Mesothelial cell of epicardium (in vitro differentiated cells): ENCODE results near the gene ZCCHC8. TPM values are rescaled to one million over a fixed set of nuclear protein-coding genes. Genes with fewer than 3 reads are reported as not detected.

Source experiments
- DNase-seq, 2 experiments: peaks; one replicate each; pipeline ENCODE4 v3.0.0; 2021; ENCODE audit warnings: low spot score in 2 of 2; ENCODE audit not compliant: unreplicated experiment in 2 of 2
- H3K27ac Mint-ChIP-seq: 2 replicates; pipeline ENCODE4 v1.8.0; 2021; ENCODE audit warnings: mixed read lengths
- H3K27me3 Mint-ChIP-seq: 2 replicates; pipeline ENCODE4 v1.8.0; 2021; ENCODE audit warnings: low read depth, mixed read lengths
- H3K36me3 Mint-ChIP-seq: 2 replicates; pipeline ENCODE4 v1.8.0; 2021; ENCODE audit warnings: mixed read lengths
- H3K4me1 Mint-ChIP-seq: 2 replicates; pipeline ENCODE4 v1.8.0; 2021; ENCODE audit warnings: mixed read lengths
- H3K4me3 Mint-ChIP-seq: 2 replicates; pipeline ENCODE4 v1.8.0; 2021; ENCODE audit warnings: mild to moderate bottlenecking, moderate library complexity, mixed read lengths
- H3K9me3 Mint-ChIP-seq: 2 replicates; pipeline ENCODE4 v1.8.0; 2021; ENCODE audit warnings: mixed read lengths
- total RNA-seq: library from RNA; stranded (reverse); gene quantifications from 3 replicates; pipeline ENCODE4 v1.2.1, GENCODE V29; 2021
- TF ChIP-seq, protein P1 (sequence below): fragments of 200-600 bp; sonication (generic); IDR thresholded peaks from one replicate; pipeline ENCODE4 v1.5.0; 2021; ENCODE audit warnings: antibody characterized with exemption; ENCODE audit not compliant: unreplicated experiment

Gene ZCCHC8
- total RNA-seq, 1 donor from 2014 or later = 28.6 TPM

DNA sequence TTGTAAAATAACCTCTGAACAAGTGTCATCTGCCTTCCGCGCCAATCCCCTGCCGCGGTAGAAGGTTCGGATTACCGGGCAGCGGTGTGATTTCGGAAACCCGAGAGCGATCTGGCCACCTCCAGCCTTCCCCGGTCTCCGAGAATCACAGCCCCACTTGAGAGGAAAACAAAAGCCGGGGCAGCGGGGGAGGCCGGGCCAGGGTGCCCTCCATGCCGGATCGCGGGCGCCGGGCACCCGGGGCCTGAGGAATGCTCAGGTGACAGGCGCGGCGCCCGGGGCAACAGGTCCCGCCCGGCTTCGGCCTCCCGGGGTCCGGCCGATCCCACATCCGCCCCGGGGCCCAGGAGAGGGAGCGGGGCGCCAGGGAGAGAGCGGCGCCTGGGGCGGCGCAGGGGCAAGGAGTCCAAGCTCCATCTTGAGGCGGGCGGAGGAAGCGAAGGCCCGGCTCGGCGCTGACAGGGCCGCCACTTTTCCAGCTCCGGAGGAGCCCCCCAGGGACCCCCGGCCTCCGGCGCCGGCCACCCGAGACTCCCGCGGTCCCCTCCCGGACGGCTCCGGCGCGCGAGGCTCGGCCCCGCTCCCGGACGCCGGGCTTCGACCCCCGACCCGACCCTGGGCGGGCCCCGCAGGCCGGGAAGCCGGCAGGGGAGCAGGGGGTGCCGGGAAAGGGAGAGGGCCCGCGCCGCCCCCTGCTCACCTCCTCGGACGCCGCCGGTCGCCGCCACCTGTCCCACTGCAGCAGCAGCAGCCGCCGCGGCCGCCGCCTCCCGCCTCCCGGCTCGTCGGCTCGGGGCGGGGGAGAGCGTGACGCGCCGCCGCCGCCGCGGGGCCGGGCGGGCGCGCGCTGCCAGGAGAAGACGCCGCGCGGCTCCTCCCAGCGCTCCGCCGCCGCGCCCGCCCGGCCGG lies 78.7 kb downstream of the ZCCHC8 start, which contains the start of gene CLIP1:
TSS of gene CLIP1 (minus strand) at position 849 of the 909 bp plus-strand sequence. CDS start 42,217 bp downstream, outside the sequence.
- Mint-ChIP-seq H3K9me3 (no peaks in the 10 kb centered on the region), H3K27ac (peak within 1 kb of the TSS; percentile 99), H3K4me3 (peak within 1 kb of the TSS; percentile 93), H3K4me1 (peaks cover 29% of the 10 kb centered on the region), H3K36me3 (no peaks in the 10 kb centered on the region), H3K27me3 (no peaks in the 10 kb centered on the region)
- DNase-seq = peak; percentile 49 to 75
- TF ChIP-seq, protein P1, sequence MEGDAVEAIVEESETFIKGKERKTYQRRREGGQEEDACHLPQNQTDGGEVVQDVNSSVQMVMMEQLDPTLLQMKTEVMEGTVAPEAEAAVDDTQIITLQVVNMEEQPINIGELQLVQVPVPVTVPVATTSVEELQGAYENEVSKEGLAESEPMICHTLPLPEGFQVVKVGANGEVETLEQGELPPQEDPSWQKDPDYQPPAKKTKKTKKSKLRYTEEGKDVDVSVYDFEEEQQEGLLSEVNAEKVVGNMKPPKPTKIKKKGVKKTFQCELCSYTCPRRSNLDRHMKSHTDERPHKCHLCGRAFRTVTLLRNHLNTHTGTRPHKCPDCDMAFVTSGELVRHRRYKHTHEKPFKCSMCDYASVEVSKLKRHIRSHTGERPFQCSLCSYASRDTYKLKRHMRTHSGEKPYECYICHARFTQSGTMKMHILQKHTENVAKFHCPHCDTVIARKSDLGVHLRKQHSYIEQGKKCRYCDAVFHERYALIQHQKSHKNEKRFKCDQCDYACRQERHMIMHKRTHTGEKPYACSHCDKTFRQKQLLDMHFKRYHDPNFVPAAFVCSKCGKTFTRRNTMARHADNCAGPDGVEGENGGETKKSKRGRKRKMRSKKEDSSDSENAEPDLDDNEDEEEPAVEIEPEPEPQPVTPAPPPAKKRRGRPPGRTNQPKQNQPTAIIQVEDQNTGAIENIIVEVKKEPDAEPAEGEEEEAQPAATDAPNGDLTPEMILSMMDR = peak; percentile 16

Other genes with a start within 250 kb of the ZCCHC8 start
- gene VPS33A, start 234.4 kb downstream of the ZCCHC8 start, total RNA-seq = 24.9 to 28.4 TPM (median 27.2 TPM) in 3 replicates
- 58.9 to 65.2 TPM (median 61.9 TPM) in 3 replicates for gene CLIP1, start 78.3 kb downstream of the ZCCHC8 start, total RNA-seq
- 124 to 131 TPM (median 131 TPM) in 3 replicates for gene RSRC2, start 26.0 kb upstream of the ZCCHC8 start, total RNA-seq
- gene KNTC1, start 26.3 kb upstream of the ZCCHC8 start, total RNA-seq = 43.1 to 47.8 TPM (median 43.6 TPM) in 3 replicates
- gene HCAR2, start 202.4 kb upstream of the ZCCHC8 start, total RNA-seq = 8.4 to 11.1 TPM (median 10.9 TPM) in 3 replicates
- 1.1 to 1.6 TPM (median 1.5 TPM) in 3 replicates for gene HCAR3, start 215.9 kb upstream of the ZCCHC8 start, total RNA-seq
- 1.2 to 1.3 TPM (median 1.2 TPM) in 3 replicates for gene HCAR1, start 229.9 kb upstream of the ZCCHC8 start, total RNA-seq